Esophagus squamous epithelium (tissue), 4 donors: ENCODE data around the gene KCNJ2.

Source experiments
- POLR2A ChIP-seq, 4 donors: fragments of 450-650 bp; IDR thresholded peaks; one replicate each; pipeline ENCODE4 v1.6.1; 2017; ENCODE audit warnings: antibody characterized with exemption in 4 of 4, mild to moderate bottlenecking in 4 of 4, moderate library complexity in 3 of 4
- TF ChIP-seq, protein P1 (sequence below), 6 experiments: fragments of 450-650 bp in 4 of 6; fragments of 200-600 bp in 2 of 6; sonication (generic) in 2 of 6; IDR thresholded peaks; one replicate each; pipeline ENCODE4 v1.5.1; 2016 to 2019; ENCODE audit warnings: antibody characterized with exemption in 6 of 6, mild to moderate bottlenecking in 4 of 6, moderate library complexity in 4 of 6

DNA sequence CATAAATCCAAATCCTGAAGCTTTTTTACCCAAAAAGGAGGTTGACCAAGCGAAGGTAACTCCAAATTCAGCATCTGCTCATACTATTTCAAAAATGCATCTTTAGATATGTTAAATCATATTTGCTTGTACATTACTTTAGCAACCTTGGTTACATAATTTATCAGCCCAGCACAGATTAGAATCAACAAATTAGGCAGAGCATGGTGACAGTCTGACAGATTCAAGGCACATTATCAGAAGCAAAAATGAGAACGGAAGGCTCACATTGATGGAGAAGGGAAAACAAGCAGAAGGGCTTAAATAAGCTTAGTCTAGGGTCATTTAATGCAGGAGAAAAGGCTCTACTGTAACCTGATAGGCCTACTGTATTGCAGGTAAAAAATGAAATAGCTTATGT, 3.9 kb upstream of the KCNJ2 start:
- TF ChIP-seq, protein P1, sequence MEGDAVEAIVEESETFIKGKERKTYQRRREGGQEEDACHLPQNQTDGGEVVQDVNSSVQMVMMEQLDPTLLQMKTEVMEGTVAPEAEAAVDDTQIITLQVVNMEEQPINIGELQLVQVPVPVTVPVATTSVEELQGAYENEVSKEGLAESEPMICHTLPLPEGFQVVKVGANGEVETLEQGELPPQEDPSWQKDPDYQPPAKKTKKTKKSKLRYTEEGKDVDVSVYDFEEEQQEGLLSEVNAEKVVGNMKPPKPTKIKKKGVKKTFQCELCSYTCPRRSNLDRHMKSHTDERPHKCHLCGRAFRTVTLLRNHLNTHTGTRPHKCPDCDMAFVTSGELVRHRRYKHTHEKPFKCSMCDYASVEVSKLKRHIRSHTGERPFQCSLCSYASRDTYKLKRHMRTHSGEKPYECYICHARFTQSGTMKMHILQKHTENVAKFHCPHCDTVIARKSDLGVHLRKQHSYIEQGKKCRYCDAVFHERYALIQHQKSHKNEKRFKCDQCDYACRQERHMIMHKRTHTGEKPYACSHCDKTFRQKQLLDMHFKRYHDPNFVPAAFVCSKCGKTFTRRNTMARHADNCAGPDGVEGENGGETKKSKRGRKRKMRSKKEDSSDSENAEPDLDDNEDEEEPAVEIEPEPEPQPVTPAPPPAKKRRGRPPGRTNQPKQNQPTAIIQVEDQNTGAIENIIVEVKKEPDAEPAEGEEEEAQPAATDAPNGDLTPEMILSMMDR (IDR thresholded peaks at IDR 0.05) = no peak
- TF ChIP-seq POLR2A (IDR thresholded peaks at IDR 0.05) = no peak
